Pulmonary artery endothelial cell (primary cell): ENCODE data around the gene KRTAP2-3. TPM values are rescaled to one million over a fixed set of nuclear protein-coding genes. Genes with fewer than 3 reads are reported as not detected.
"Not testable (repeated sequence)": the region's sequence is repeated elsewhere in the genome, so short reads cannot be mapped to it uniquely, and the experiment has no call there.

Source experiments
- DNase-seq: peaks from one replicate; pipeline ENCODE4 v3.0.0-alpha.2; 2011; ENCODE audit warnings: low read depth, low spot score
- total RNA-seq: library from RNA; depleted of rRNA; stranded (reverse); fragments of >200 nt; gene quantifications from 2 replicates; pipeline ENCODE4 v1.2.3, GENCODE V29; 2014

The KRTAP2-3 gene
- total RNA-seq: not detected in 2 replicates

- DNase-seq: no peak
These were observed at the start of gene KRTAP2-3 for GRCh38 chr17:41060052-41060604. KRTAP2-3 (minus strand) TSS chr17:41060114; CDS start chr17:41060050, 64 bp downstream.

GRCh38 chr17:41108728-41109386, 48.9 kb upstream of the KRTAP2-3 start:
- DNase-seq: not testable (repeated sequence)

GRCh38 chr17:41107941-41108450, 48.1 kb upstream of the KRTAP2-3 start:
- DNase-seq: no peak

- DNase-seq: not testable (repeated sequence)
These were observed 45.4 kb upstream of the KRTAP2-3 start, which contains the start of gene KRTAP4-9 for GRCh38 chr17:41105347-41105746. KRTAP4-9 (plus strand) TSS chr17:41105389; CDS start chr17:41105389, 0 bp downstream.

GRCh38 chr17:41104386-41105038, 44.6 kb upstream of the KRTAP2-3 start:
- not testable (repeated sequence) for DNase-seq

GRCh38 chr17:41103896-41104295, 44.0 kb upstream of the KRTAP2-3 start:
- no peak for DNase-seq

GRCh38 chr17:41101586-41102259, 41.8 kb upstream of the KRTAP2-3 start, which contains the start of gene KRTAP4-16:
KRTAP4-16 (minus strand) TSS chr17:41102209; CDS start chr17:41102209, 0 bp downstream.
- DNase-seq: no peak

GRCh38 chr17:41099682-41100480, 40.0 kb upstream of the KRTAP2-3 start:
- peak; percentile 5 for DNase-seq

- DNase-seq: no peak
These were observed 38.6 kb upstream of the KRTAP2-3 start for GRCh38 chr17:41098481-41098880.

- DNase-seq: no peak
These were observed 38.1 kb upstream of the KRTAP2-3 start, which contains the start of gene KRTAP4-8 for GRCh38 chr17:41098042-41098441. KRTAP4-8 (minus strand) TSS chr17:41098142; CDS start chr17:41098084, 58 bp downstream.

GRCh38 chr17:41096055-41096454, 36.1 kb upstream of the KRTAP2-3 start:
- DNase-seq: no peak

GRCh38 chr17:41088760-41089352, 28.9 kb upstream of the KRTAP2-3 start:
- not testable (repeated sequence) for DNase-seq

GRCh38 chr17:41084100-41084856, 24.4 kb upstream of the KRTAP2-3 start, which contains the start of gene KRTAP4-7:
KRTAP4-7 (plus strand) TSS chr17:41084150; CDS start chr17:41084207, 57 bp downstream.
- not testable (repeated sequence) for DNase-seq

GRCh38 chr17:41083427-41083826, 23.5 kb upstream of the KRTAP2-3 start:
- not testable (repeated sequence) for DNase-seq

- no peak for DNase-seq
These were observed 22.7 kb upstream of the KRTAP2-3 start for GRCh38 chr17:41082626-41083025.

GRCh38 chr17:41076788-41077187, 16.9 kb upstream of the KRTAP2-3 start:
- DNase-seq: no peak

- DNase-seq: no peak
These were observed 13.8 kb upstream of the KRTAP2-3 start for GRCh38 chr17:41073676-41074075.

GRCh38 chr17:41071606-41072360, 11.9 kb upstream of the KRTAP2-3 start:
- no peak for DNase-seq

GRCh38 chr17:41069031-41069430, 9.1 kb upstream of the KRTAP2-3 start:
- DNase-seq: no peak
